ENCODE measurements around the gene C10orf95.

- TF ChIP-seq CTCF (IDR thresholded peaks at IDR 0.05) (no peak), POLR2A (IDR thresholded peaks at IDR 0.05) (no peak), EP300 (IDR thresholded peaks at IDR 0.05) (no peak)
Measured at GRCh38 chr10:102436312-102436711, 15.0 kb downstream of the C10orf95 start.

Measured in ovary (tissue), 3 donors.